ENCODE measurements around the gene TSPAN15. TPM values are rescaled to one million over a fixed set of nuclear protein-coding genes. Genes with fewer than 3 reads are reported as not detected.
A peak's percentile ranks its signal among the peaks of the same experiment; 100 is the strongest.

The TSPAN15 gene
- polyA plus RNA-seq, 1 donor (not counting 4 experiments of a cell fraction or from before 2014, with no cell fraction given): 2.1 TPM

DNA sequence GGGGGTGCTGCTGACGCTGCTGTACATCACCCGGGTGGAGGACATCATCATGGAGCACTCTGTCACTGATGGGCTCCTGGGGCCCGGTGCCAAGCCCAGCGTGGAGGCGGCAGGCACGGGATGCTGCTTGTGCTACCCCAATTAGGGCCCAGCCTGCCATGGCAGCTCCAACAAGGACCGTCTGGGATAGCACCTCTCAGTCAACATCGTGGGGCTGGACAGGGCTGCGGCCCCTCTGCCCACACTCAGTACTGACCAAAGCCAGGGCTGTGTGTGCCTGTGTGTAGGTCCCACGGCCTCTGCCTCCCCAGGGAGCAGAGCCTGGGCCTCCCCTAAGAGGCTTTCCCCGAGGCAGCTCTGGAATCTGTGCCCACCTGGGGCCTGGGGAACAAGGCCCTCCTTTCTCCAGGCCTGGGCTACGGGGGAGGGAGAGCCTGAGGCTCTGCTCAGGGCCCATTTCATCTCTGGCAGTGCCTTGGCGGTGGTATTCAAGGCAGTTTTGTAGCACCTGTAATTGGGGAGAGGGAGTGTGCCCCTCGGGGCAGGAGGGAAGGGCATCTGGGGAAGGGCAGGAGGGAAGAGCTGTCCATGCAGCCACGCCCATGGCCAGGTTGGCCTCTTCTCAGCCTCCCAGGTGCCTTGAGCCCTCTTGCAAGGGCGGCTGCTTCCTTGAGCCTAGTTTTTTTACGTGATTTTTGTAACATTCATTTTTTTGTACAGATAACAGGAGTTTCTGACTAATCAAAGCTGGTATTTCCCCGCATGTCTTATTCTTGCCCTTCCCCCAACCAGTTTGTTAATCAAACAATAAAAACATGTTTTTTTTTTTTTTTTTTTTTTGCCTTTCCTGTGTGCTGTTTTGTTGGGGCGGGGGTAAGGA is 55.8 kb downstream of the TSPAN15 start:
- Histone ChIP-seq H3K36me3 (ENCODE audit: control insufficient read depth in 2 of 2, extremely low read depth in 1 of 2, insufficient read depth in 2 of 2, low read length in 2 of 2) (no peaks in the 10 kb centered on the region), H3K27ac (ENCODE audit: control insufficient read depth, insufficient read depth, low read length) (no peak overlapping the region), H2AFZ (ENCODE audit: control insufficient read depth, low read length) (no peak overlapping the region), H3K4me3 (ENCODE audit: control insufficient read depth in 2 of 3, extremely low read depth in 1 of 3, insufficient read depth in 2 of 3, low read depth in 1 of 3, low read length in 3 of 3) (no peak overlapping the region), H3K9me3 (ENCODE audit: control insufficient read depth, low read depth, low read length) (no peaks in the 10 kb centered on the region), H3K9ac (ENCODE audit: control insufficient read depth, extremely low read depth, insufficient read depth, low read length) (no peak overlapping the region), H3K9me1 (ENCODE audit: control insufficient read depth, extremely low read depth, insufficient read depth, low read length) (no peaks in the 10 kb centered on the region), H3K79me2 (ENCODE audit: control insufficient read depth, insufficient read depth, low read length) (no peaks in the 10 kb centered on the region), H4K20me1 (ENCODE audit: control insufficient read depth, extremely low read depth, insufficient read depth, low read length) (no peaks in the 10 kb centered on the region), H3K27me3 (ENCODE audit: control insufficient read depth, extremely low read depth, insufficient read depth, low read length) (peaks cover 4% of the 10 kb centered on the region), H3K4me2 (ENCODE audit: control insufficient read depth, extremely low read depth, insufficient read depth, low read depth, low read length) (peak overlapping the region; percentile 70), H3K4me1 (ENCODE audit: control insufficient read depth, extremely low read depth, insufficient read depth, low read length) (peaks cover 10% of the 10 kb centered on the region)
- DNase-seq (ENCODE audit: low read depth, low spot score) (no peak), FAIRE-seq (no peak)
- TF ChIP-seq EZH2 (IDR thresholded peaks at IDR 0.05; ENCODE audit: low read length): no peak
- no peak for TF ChIP-seq CTCF (optimal IDR thresholded peaks at IDR 0.05 in 1 of 3, IDR thresholded peaks at IDR 0.05 in 1 of 3, conservative IDR thresholded peaks at IDR 0.05 in 1 of 3; ENCODE audit: extremely low read depth in 1 of 3, insufficient read depth in 2 of 3, low read length in 3 of 3)
- dilution Hi-C loops (cut with MboI; ENCODE audit: extremely low pct_ligation_motif_present, low sequenced_read_pairs): no loop called here

DNA sequence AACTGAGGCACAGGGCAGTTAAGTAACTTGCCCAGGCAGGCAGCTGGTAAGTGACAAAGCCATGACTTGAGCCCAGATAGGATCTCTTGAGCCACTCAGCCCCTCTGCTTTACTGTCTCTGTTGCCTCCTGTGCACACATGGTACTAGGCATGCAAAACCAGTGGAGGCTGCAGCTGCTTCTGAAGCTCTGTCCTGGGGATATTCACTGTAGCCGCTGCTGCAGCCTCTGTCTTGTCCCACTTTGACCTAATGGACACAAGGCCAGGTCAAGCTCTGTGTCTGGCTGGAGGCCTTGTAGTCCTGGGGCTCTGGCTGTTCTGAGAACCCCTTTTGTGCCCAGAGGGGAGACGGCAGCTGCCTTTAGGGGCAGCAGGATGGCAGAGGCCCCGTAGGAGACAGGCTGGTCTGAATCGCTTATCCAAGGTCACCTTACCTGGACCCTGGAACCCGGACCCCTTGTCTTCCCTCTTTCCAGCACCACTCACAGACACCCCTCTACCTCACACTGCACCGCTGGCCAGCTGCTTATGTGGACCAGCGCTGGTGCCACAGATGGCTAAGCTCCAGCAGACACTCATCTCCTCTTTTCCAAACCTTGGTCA is 57.6 kb downstream of the TSPAN15 start:
- no peak for DNase-seq (ENCODE audit: low read depth, low spot score)
- no peak overlapping the region for H3K4me2 ChIP-seq (ENCODE audit: control insufficient read depth, extremely low read depth, insufficient read depth, low read depth, low read length)
- peaks cover 10% of the 10 kb centered on the region for H3K4me1 ChIP-seq (ENCODE audit: control insufficient read depth, extremely low read depth, insufficient read depth, low read length)
- no peak for FAIRE-seq
- dilution Hi-C loops (cut with MboI; ENCODE audit: extremely low pct_ligation_motif_present, low sequenced_read_pairs): no loop called here
- H3K27me3 ChIP-seq (ENCODE audit: control insufficient read depth, extremely low read depth, insufficient read depth, low read length): peaks cover 4% of the 10 kb centered on the region
- no peak overlapping the region for H3K27ac ChIP-seq (ENCODE audit: control insufficient read depth, insufficient read depth, low read length)
- no peak overlapping the region for H2AFZ ChIP-seq (ENCODE audit: control insufficient read depth, low read length)
- TF ChIP-seq EZH2 (IDR thresholded peaks at IDR 0.05; ENCODE audit: low read length): no peak
- no peak for TF ChIP-seq CTCF (optimal IDR thresholded peaks at IDR 0.05 in 1 of 3, IDR thresholded peaks at IDR 0.05 in 1 of 3, conservative IDR thresholded peaks at IDR 0.05 in 1 of 3; ENCODE audit: extremely low read depth in 1 of 3, insufficient read depth in 2 of 3, low read length in 3 of 3)
- no peaks in the 10 kb centered on the region for H3K9me3 ChIP-seq (ENCODE audit: control insufficient read depth, low read depth, low read length)
- H3K9me1 ChIP-seq (ENCODE audit: control insufficient read depth, extremely low read depth, insufficient read depth, low read length): no peaks in the 10 kb centered on the region
- H3K4me3 ChIP-seq (ENCODE audit: control insufficient read depth in 2 of 3, extremely low read depth in 1 of 3, insufficient read depth in 2 of 3, low read depth in 1 of 3, low read length in 3 of 3): no peak overlapping the region
- H3K79me2 ChIP-seq (ENCODE audit: control insufficient read depth, insufficient read depth, low read length): no peaks in the 10 kb centered on the region
- no peaks in the 10 kb centered on the region for H3K36me3 ChIP-seq (ENCODE audit: control insufficient read depth in 2 of 2, extremely low read depth in 1 of 2, insufficient read depth in 2 of 2, low read length in 2 of 2)
- no peaks in the 10 kb centered on the region for H4K20me1 ChIP-seq (ENCODE audit: control insufficient read depth, extremely low read depth, insufficient read depth, low read length)
- H3K9ac ChIP-seq (ENCODE audit: control insufficient read depth, extremely low read depth, insufficient read depth, low read length): no peak overlapping the region
